Tibial artery (tissue), 4 donors: ENCODE results near the gene EMX1.

ENCODE experiments used
- DNase-seq, 2 donors: peaks; one replicate each; pipeline ENCODE4 v3.0.0-alpha.2; 2019
- H3K27ac ChIP-seq, 2 donors: fragments of 200-600 bp; sonication (generic) in 1 of 2; 1 replicate in 1 of 2; 2 replicates in 1 of 2; pipeline ENCODE4 v1.5.1; 2018 to 2019; ENCODE audit warnings: mild to moderate bottlenecking in 1 of 2
- H3K27me3 ChIP-seq, 2 donors: fragments of 200-600 bp; sonication (generic) in 1 of 2; one replicate each; pipeline versions ENCODE4 v1.5.1 to v1.6.0; 2016 to 2019
- H3K36me3 ChIP-seq, 3 donors: fragments of 200-600 bp; sonication (generic) in 2 of 3; one replicate each; pipeline ENCODE4 v1.5.1; 2016 to 2019; ENCODE audit warnings: mild to moderate bottlenecking in 2 of 3
- H3K4me1 ChIP-seq, 4 donors: fragments of 200-600 bp; sonication (generic) in 2 of 4; 1 replicate in 3 of 4; 2 replicates in 1 of 4; pipeline ENCODE4 v1.5.1; 2016 to 2019
- H3K4me3 ChIP-seq, 2 donors: fragments of 200-600 bp; sonication (generic) in 1 of 2; 1 replicate in 1 of 2; 2 replicates in 1 of 2; pipeline ENCODE4 v1.5.1; 2018 to 2019; ENCODE audit warnings: mild to moderate bottlenecking in 2 of 2
- H3K9me3 ChIP-seq, 3 donors: fragments of 200-600 bp; sonication (generic) in 1 of 3; one replicate each; pipeline ENCODE4 v1.5.1; 2016 to 2019
- intact Hi-C: fragments of 100-400 bp; cut with DNase I; formaldehyde crosslinking; loops from one replicate; pipeline ENCODE4 v1.15.0; 2023; ENCODE audit warnings: low total_unique reads
- TF ChIP-seq, protein P1 (sequence below), 2 experiments: fragments of 200-600 bp in 1 of 2; fragments of 450-650 bp in 1 of 2; IDR thresholded peaks; one replicate each; pipeline ENCODE4 v1.5.1; 2017 to 2019; ENCODE audit warnings: antibody characterized with exemption in 2 of 2, mild to moderate bottlenecking in 1 of 2, moderate library complexity in 1 of 2

The EMX1 gene

DNA sequence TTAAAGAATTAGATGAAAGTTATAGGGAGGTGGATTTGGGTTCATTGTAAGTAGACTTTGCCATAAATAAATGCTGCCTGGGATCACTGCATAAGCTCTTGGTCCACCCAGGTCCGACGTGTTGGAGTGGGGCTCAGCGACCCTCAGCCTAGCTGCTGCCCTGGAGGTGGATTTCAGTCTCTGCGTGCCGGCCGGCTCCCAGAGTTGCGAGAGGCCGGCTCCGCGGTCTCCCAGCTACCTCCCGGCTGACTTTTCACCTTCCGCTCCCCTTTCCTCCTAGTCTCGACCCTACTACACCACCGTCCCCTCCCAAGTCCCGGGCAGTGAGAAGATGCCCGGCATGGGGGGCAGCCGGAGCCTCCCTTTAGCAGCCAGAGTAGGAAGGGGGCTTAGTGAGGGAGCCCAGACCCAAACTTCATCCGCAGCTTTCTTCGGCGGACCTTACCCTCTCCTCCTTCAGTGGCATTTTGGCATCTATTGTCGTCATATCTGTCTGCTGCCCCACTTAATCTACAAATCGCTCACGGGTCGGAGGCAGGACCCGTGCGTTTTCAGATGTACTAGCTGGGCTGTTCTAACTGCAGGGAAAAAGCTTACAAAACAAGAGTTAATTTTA, 8.1 kb downstream of the EMX1 start:
- H3K9me3 ChIP-seq = no peaks in the 10 kb centered on the region
- DNase-seq = peak in 1 of 2 donors; percentile 51
- no peak overlapping the region for H3K27ac ChIP-seq
- TF ChIP-seq, protein P1, sequence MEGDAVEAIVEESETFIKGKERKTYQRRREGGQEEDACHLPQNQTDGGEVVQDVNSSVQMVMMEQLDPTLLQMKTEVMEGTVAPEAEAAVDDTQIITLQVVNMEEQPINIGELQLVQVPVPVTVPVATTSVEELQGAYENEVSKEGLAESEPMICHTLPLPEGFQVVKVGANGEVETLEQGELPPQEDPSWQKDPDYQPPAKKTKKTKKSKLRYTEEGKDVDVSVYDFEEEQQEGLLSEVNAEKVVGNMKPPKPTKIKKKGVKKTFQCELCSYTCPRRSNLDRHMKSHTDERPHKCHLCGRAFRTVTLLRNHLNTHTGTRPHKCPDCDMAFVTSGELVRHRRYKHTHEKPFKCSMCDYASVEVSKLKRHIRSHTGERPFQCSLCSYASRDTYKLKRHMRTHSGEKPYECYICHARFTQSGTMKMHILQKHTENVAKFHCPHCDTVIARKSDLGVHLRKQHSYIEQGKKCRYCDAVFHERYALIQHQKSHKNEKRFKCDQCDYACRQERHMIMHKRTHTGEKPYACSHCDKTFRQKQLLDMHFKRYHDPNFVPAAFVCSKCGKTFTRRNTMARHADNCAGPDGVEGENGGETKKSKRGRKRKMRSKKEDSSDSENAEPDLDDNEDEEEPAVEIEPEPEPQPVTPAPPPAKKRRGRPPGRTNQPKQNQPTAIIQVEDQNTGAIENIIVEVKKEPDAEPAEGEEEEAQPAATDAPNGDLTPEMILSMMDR (IDR thresholded peaks at IDR 0.05) = no peak
- H3K36me3 ChIP-seq = no peaks in the 10 kb centered on the region
- peaks cover 0 to 26% (median 17%) of the 10 kb centered on the region in 4 donors for H3K4me1 ChIP-seq
- no peak overlapping the region for H3K4me3 ChIP-seq
- peaks cover 8 to 94% of the 10 kb centered on the region in 2 donors for H3K27me3 ChIP-seq
- intact Hi-C loops = no loop called here

DNA sequence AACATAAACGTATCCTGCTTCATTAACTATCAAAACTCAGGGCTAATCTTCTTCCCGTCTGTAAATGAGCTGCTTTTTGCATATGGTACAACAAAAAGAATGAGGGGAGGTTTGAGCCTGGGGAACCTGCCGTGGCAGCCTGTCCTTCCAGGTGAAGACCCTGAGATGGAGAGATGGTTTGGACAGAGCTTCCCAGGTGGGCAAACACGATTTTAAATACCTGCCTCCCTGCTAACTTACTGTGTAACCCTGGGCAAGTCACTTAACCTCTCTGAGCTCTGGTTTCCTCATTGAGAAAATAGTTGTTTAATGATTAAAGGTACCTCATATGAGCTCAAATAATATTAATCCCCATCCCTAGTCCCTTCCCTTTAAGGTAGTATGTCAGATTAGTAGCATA, 9.0 kb downstream of the EMX1 start:
- peaks cover 8 to 85% of the 10 kb centered on the region in 2 donors for H3K27me3 ChIP-seq
- no peak overlapping the region for H3K4me3 ChIP-seq
- no peak for DNase-seq
- peaks cover 0 to 20% (median 12%) of the 10 kb centered on the region in 4 donors for H3K4me1 ChIP-seq
- H3K36me3 ChIP-seq = no peaks in the 10 kb centered on the region
- H3K9me3 ChIP-seq = no peaks in the 10 kb centered on the region
- TF ChIP-seq, protein P1 (IDR thresholded peaks at IDR 0.05) = no peak
- intact Hi-C loops = no loop called here
- no peak overlapping the region for H3K27ac ChIP-seq

DNA sequence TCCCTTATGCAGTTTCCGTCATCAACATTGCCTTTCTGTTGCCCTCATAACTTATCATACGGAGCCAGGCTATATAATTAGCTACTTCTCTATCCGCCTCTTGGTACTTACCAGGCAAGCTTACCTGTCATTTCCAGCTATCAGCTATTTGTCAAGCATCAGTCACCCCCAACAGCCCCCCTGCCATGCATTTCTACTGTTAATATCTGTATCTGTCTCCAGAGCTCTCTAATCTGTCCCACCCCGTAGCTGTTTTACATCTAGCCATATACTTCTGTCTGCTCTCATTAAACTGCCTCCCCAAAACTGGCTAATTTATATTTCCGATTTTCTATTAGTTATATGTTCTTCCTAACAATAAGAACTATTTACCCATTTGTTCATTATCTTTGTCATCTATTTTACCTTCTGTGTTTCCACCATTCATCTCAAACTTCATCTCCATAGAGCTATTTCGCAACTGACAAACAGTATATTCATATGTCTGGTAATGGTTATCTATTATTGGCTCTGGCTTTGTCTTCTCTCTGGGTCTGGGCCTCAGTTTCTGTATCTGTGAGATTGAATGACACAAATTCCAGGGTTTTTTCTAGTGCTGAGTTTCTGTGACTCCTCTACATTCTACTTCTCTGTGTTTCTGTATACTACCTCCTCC, 9.6 kb downstream of the EMX1 start:
- no peak for DNase-seq
- Histone ChIP-seq H3K27me3 (peaks cover 8 to 82% of the 10 kb centered on the region in 2 donors), H3K9me3 (no peaks in the 10 kb centered on the region), H3K4me1 (peaks cover 0 to 20% (median 12%) of the 10 kb centered on the region in 4 donors), H3K27ac (no peak overlapping the region), H3K4me3 (no peak overlapping the region), H3K36me3 (no peaks in the 10 kb centered on the region)
- intact Hi-C loops = no loop called here
- TF ChIP-seq, protein P1 (IDR thresholded peaks at IDR 0.05) = no peak

DNA sequence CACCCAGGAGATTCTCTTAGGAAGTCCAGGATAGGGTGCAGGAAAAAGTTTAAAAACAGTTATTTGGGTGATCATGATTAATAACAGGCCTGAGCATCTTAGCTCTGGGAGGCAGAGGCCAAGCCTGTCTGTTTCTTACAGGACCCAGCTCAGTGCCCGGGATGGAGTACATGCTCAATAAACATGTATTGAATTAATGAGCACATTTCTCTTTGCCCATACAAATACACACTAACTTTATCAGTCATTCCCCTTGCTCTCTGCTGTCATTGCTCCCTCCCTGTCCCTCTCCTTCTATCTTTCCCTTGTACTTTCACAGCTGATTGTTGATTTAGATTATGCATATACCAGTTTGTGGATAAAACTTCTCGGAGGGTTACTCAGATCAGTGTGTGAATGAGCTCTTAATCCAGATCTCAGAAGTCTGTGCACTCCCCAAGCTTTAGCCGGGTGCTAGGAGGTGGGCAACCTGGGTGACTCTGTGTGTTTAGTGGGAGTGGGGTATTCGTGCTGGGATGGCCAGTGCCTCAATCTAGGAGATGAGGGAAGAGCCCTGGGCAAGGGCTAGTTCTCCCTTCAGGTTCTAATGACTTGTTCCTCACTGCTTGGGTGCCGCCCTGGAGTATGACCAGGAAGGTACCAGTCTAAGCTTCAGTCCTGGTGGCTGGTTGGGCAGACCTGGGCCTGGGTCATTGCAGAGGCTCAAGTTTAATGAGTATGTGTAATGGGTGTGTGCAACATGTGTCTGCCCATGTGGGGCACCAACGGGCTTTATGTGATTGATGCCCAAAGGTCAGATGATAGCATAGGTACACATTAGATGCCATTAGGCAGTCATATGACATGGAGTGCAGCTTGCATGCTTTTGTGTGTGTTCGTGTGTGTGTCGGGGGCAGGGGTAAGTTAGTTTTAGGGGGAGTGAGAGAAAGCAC, 10.6 kb downstream of the EMX1 start:
- H3K27ac ChIP-seq = no peak overlapping the region
- TF ChIP-seq, protein P1 (IDR thresholded peaks at IDR 0.05) = no peak
- peaks cover 0 to 20% (median 12%) of the 10 kb centered on the region in 4 donors for H3K4me1 ChIP-seq
- no peak for DNase-seq
- no peaks in the 10 kb centered on the region for H3K36me3 ChIP-seq
- H3K27me3 ChIP-seq = peaks cover 8 to 75% of the 10 kb centered on the region in 2 donors
- intact Hi-C loops = no loop called here
- H3K4me3 ChIP-seq = no peak overlapping the region
- no peaks in the 10 kb centered on the region for H3K9me3 ChIP-seq

DNA sequence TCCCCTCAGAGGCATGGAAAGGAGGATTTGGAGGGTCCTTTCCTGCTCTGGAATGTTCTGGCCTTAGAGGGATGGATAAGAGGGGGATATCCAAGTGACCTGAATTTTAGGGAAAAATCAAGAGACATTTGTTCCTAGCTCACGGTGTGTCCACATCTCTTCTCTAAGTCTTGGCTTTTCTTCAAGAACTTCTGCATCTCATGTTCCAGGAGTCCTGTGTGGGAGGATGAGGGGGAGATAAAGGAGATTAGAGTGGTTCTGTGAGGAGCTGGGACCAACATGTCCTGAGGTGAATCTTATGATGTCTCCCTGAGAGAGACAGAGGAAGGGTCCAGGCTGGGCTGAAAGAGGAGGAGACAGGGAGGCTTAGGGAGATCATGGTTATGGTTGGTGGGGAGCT, 11.7 kb downstream of the EMX1 start:
- Histone ChIP-seq H3K27ac (no peak overlapping the region), H3K36me3 (no peaks in the 10 kb centered on the region), H3K4me1 (peaks cover 0 to 15% (median 10%) of the 10 kb centered on the region in 4 donors), H3K27me3 (peaks cover 8 to 68% of the 10 kb centered on the region in 2 donors), H3K9me3 (no peaks in the 10 kb centered on the region), H3K4me3 (no peak overlapping the region)
- TF ChIP-seq, protein P1 (IDR thresholded peaks at IDR 0.05) = no peak
- intact Hi-C loops = no loop called here
- no peak for DNase-seq
